DOHH2 (cell line): Measurements from ENCODE around the gene KLHDC4.

Experiments used
- CTCF ChIP-seq: fragments of 200-600 bp; sonication (generic); IDR thresholded peaks from one replicate; pipeline ENCODE4 v1.5.1; 2014; ENCODE audit warnings: antibody characterized with exemption, mild to moderate bottlenecking, low read depth, low read length; ENCODE audit not compliant: poor library complexity, severe bottlenecking
- EZH2phosphoT487 ChIP-seq: fragments of 200-600 bp; sonication (generic); IDR thresholded peaks from 2 replicates; pipeline ENCODE4 v1.6.1; 2017; ENCODE audit warnings: borderline replicate concordance, mild to moderate bottlenecking, antibody characterized with exemption, low read length, moderate library complexity, mixed read lengths

GRCh38 chr16:87708881-87709638, 56.7 kb downstream of the KLHDC4 start:
- no peak for TF ChIP-seq CTCF
- no peak for TF ChIP-seq EZH2phosphoT487
